ENCODE data around the gene TSPAN14.

DNA sequence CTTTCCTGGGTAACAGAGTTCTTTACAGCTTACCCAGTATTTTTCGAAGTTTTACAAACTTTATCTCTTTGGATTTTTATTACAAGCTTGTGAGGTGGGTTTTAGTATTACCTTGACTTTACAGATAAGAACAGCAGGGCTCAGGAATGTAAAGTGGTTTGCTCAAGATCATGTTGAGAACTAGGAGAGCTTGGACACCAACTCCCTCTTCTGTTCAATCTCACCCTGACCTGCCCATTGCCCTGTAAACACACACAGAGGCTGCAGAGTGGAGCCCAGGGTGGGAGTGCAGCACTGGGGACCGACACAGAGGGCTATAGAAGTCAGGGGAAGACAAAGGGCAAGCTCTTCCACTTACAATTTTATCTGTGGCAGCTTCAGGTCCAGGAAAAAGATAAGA lies 4.6 kb upstream of the TSPAN14 start:
- TF ChIP-seq EZH2 (IDR thresholded peaks at IDR 0.05): no peak
- TF ChIP-seq POLR2AphosphoS5 (IDR thresholded peaks at IDR 0.05; ENCODE audit: borderline replicate concordance, low read depth, low read length): no peak

Measured in SK-N-MC (cell line).